ENCODE results near the gene PUS7L.
"Not testable (repeated sequence)": the region's sequence is repeated elsewhere in the genome, so short reads cannot be mapped to it uniquely, and the experiment has no call there.

PUS7L gene

GRCh38 chr12:43723134-43723533 lies 35.5 kb downstream of the PUS7L start:
- Histone ChIP-seq H4K20me1 (no peaks in the 10 kb centered on the region), H3K9me3 (no peaks in the 10 kb centered on the region), H3K9ac (no peak overlapping the region), H3K4me3 (no peak overlapping the region), H3K4me2 (no peak overlapping the region), H3K27me3 (no peaks in the 10 kb centered on the region), H3K27ac (no peak overlapping the region), H3K36me3 (peaks cover 8% of the 10 kb centered on the region), H3K4me1 (no peaks in the 10 kb centered on the region)
- no peak for TF ChIP-seq Cebpa-rat (IDR thresholded peaks at IDR 0.05)

- no peak overlapping the region for H3K27ac ChIP-seq
- no peak overlapping the region for H3K4me2 ChIP-seq
- H3K27me3 ChIP-seq: no peaks in the 10 kb centered on the region
- H3K4me3 ChIP-seq: no peak overlapping the region
- H3K36me3 ChIP-seq: peaks cover 8% of the 10 kb centered on the region
- no peaks in the 10 kb centered on the region for H3K4me1 ChIP-seq
- H3K9ac ChIP-seq: no peak overlapping the region
- H3K9me3 ChIP-seq: no peaks in the 10 kb centered on the region
- no peak for TF ChIP-seq Cebpa-rat (IDR thresholded peaks at IDR 0.05)
- H4K20me1 ChIP-seq: no peaks in the 10 kb centered on the region
Observed at GRCh38 chr12:43722621-43723020, 36.0 kb downstream of the PUS7L start.

GRCh38 chr12:43711348-43711747 lies 47.2 kb downstream of the PUS7L start:
- no peak for TF ChIP-seq Cebpa-rat (IDR thresholded peaks at IDR 0.05)
- H4K20me1 ChIP-seq: no peaks in the 10 kb centered on the region
- H3K4me2 ChIP-seq: no peak overlapping the region
- no peaks in the 10 kb centered on the region for H3K36me3 ChIP-seq
- no peak overlapping the region for H3K4me3 ChIP-seq
- H3K4me1 ChIP-seq: no peaks in the 10 kb centered on the region
- H3K27ac ChIP-seq: no peak overlapping the region
- H3K27me3 ChIP-seq: no peaks in the 10 kb centered on the region
- H3K9me3 ChIP-seq: peaks cover 14% of the 10 kb centered on the region
- H3K9ac ChIP-seq: no peak overlapping the region

- not testable (repeated sequence) for H3K4me2 ChIP-seq, H3K36me3 ChIP-seq, H3K27ac ChIP-seq, H3K27me3 ChIP-seq, H3K4me3 ChIP-seq, H4K20me1 ChIP-seq, H3K9ac ChIP-seq
- peaks cover 27% of the 10 kb centered on the region for H3K9me3 ChIP-seq
- H3K4me1 ChIP-seq: peaks cover 18% of the 10 kb centered on the region
Observed at GRCh38 chr12:43703772-43704171, 54.8 kb downstream of the PUS7L start.

GRCh38 chr12:43701194-43701593 lies 57.4 kb downstream of the PUS7L start:
- H3K9me3 ChIP-seq: peaks cover 15% of the 10 kb centered on the region
- not testable (repeated sequence) for H3K27me3 ChIP-seq, H3K4me3 ChIP-seq, H3K9ac ChIP-seq, H4K20me1 ChIP-seq, H3K36me3 ChIP-seq
- peak overlapping the region; percentile 14; the same call in 1 of the 2 replicates for H3K27ac ChIP-seq
- peaks cover 26% of the 10 kb centered on the region for H3K4me1 ChIP-seq
- peak overlapping the region; percentile 32 for H3K4me2 ChIP-seq

GRCh38 chr12:43696154-43696553 lies 62.4 kb downstream of the PUS7L start:
- 0 out of 2 replicates have a peak overlapping the region, but pooled peaks have one; percentile 0 for H3K4me2 ChIP-seq
- H3K27me3 ChIP-seq: no peaks in the 10 kb centered on the region
- no peak overlapping the region for H3K4me3 ChIP-seq
- no peak for TF ChIP-seq Cebpa-rat (IDR thresholded peaks at IDR 0.05)
- H3K4me1 ChIP-seq: peaks cover 38% of the 10 kb centered on the region
- peaks cover 10% of the 10 kb centered on the region; the same call in 1 of the 2 replicates for H3K9me3 ChIP-seq
- no peaks in the 10 kb centered on the region for H4K20me1 ChIP-seq
- no peaks in the 10 kb centered on the region for H3K36me3 ChIP-seq
- H3K27ac ChIP-seq: no peak overlapping the region
- no peak overlapping the region for H3K9ac ChIP-seq

- H3K27me3 ChIP-seq: no peaks in the 10 kb centered on the region
- no peak overlapping the region for H3K4me3 ChIP-seq
- TF ChIP-seq Cebpa-rat (IDR thresholded peaks at IDR 0.05): no peak
- no peak overlapping the region for H3K4me2 ChIP-seq
- H3K9me3 ChIP-seq: peaks cover 17% of the 10 kb centered on the region; the same call in 1 of the 2 replicates
- H3K9ac ChIP-seq: no peak overlapping the region
- no peaks in the 10 kb centered on the region for H4K20me1 ChIP-seq
- no peak overlapping the region for H3K27ac ChIP-seq
- H3K36me3 ChIP-seq: no peaks in the 10 kb centered on the region
- peaks cover 39% of the 10 kb centered on the region for H3K4me1 ChIP-seq
Observed at GRCh38 chr12:43694879-43695278, 63.7 kb downstream of the PUS7L start.

GRCh38 chr12:43692064-43692463 lies 66.5 kb downstream of the PUS7L start:
- Histone ChIP-seq H3K9ac (no peak overlapping the region), H3K36me3 (no peaks in the 10 kb centered on the region), H3K27me3 (no peaks in the 10 kb centered on the region), H3K9me3 (peaks cover 38% of the 10 kb centered on the region), H4K20me1 (no peaks in the 10 kb centered on the region), H3K4me3 (no peak overlapping the region), H3K4me2 (peak overlapping the region; percentile 69), H3K4me1 (peaks cover 58% of the 10 kb centered on the region), H3K27ac (peak overlapping the region; percentile 57)
- no peak for TF ChIP-seq Cebpa-rat (IDR thresholded peaks at IDR 0.05)

- not testable (repeated sequence) for H3K36me3 ChIP-seq, H4K20me1 ChIP-seq, H3K4me2 ChIP-seq, H3K4me3 ChIP-seq, H3K9ac ChIP-seq, H3K27ac ChIP-seq, H3K27me3 ChIP-seq
- Histone ChIP-seq H3K4me1 (peaks cover 27% of the 10 kb centered on the region), H3K9me3 (peaks cover 35% of the 10 kb centered on the region)
Observed at GRCh38 chr12:43685491-43685890, 73.1 kb downstream of the PUS7L start.

- peaks cover 8% of the 10 kb centered on the region for H3K4me1 ChIP-seq
- no peaks in the 10 kb centered on the region for H3K36me3 ChIP-seq
- H3K4me3 ChIP-seq: no peak overlapping the region
- H3K9ac ChIP-seq: no peak overlapping the region
- no peak for TF ChIP-seq Cebpa-rat (IDR thresholded peaks at IDR 0.05)
- H3K4me2 ChIP-seq: no peak overlapping the region
- no peak overlapping the region for H3K27ac ChIP-seq
- no peaks in the 10 kb centered on the region; the same call in 1 of the 2 replicates for H3K27me3 ChIP-seq
- H4K20me1 ChIP-seq: no peaks in the 10 kb centered on the region
- H3K9me3 ChIP-seq: peaks cover 13% of the 10 kb centered on the region; the same call in 1 of the 2 replicates
Observed at GRCh38 chr12:43676183-43676813, 82.3 kb downstream of the PUS7L start.

Data from BLaER1 (cell line).